Neutrophil (primary cell): ENCODE results near the gene XYLT1.

Experiments used
- H3K27ac ChIP-seq: fragments of 200-600 bp; sonication (generic); 2 replicates; pipeline ENCODE4 v1.5.1; 2016; ENCODE audit warnings: mild to moderate bottlenecking, moderate library complexity
- H3K27me3 ChIP-seq: fragments of 200-600 bp; sonication (generic); 2 replicates; pipeline ENCODE4 v1.6.0; 2016; ENCODE audit warnings: mild to moderate bottlenecking
- H3K36me3 ChIP-seq: fragments of 200-600 bp; sonication (generic); 2 replicates; pipeline ENCODE4 v1.5.1; 2017
- H3K4me1 ChIP-seq, 2 experiments: fragments of 200-600 bp in 1 of 2; sonication (generic) in 1 of 2; 1 replicate in 1 of 2; 2 replicates in 1 of 2; pipeline versions ENCODE4 v1.5.1 to v1.6.1; 2013 to 2016; ENCODE audit warnings: low read depth in 1 of 2, low read length in 1 of 2, mild to moderate bottlenecking in 1 of 2, moderate library complexity in 1 of 2; ENCODE audit not compliant: control insufficient read depth in 1 of 2, insufficient read depth in 1 of 2
- H3K4me3 ChIP-seq, 2 experiments: fragments of 200-600 bp in 1 of 2; sonication (generic) in 1 of 2; 1 replicate in 1 of 2; 2 replicates in 1 of 2; pipeline ENCODE4 v1.5.1; 2013 to 2016; ENCODE audit warnings: low read depth in 1 of 2, low read length in 1 of 2, mild to moderate bottlenecking in 1 of 2, moderate library complexity in 1 of 2
- H3K9me3 ChIP-seq: fragments of 200-600 bp; sonication (generic); 2 replicates; pipeline ENCODE4 v1.5.1; 2016
- CTCF ChIP-seq: fragments of 200-600 bp; sonication (generic); IDR thresholded peaks from 2 replicates; pipeline ENCODE4 v1.5.1; 2016; ENCODE audit warnings: antibody characterized with exemption

Gene XYLT1

GRCh38 chr16:17258077-17258599 is 212.6 kb downstream of the XYLT1 start:
- peaks cover 8% of the 10 kb centered on the region for H3K36me3 ChIP-seq
- no peak for TF ChIP-seq CTCF

GRCh38 chr16:17257426-17258023 is 213.2 kb downstream of the XYLT1 start:
- H3K9me3 ChIP-seq: no peaks in the 10 kb centered on the region
- H3K4me1 ChIP-seq: no peaks in the 10 kb centered on the region
- peaks cover 8% of the 10 kb centered on the region for H3K36me3 ChIP-seq
- no peaks in the 10 kb centered on the region for H3K27me3 ChIP-seq
- no peak overlapping the region for H3K4me3 ChIP-seq
- TF ChIP-seq CTCF: no peak
- H3K27ac ChIP-seq: no peak overlapping the region

More at GRCh38 chr16:17258077-17258599, 212.6 kb downstream of the XYLT1 start:
- Histone ChIP-seq H3K9me3 (no peaks in the 10 kb centered on the region), H3K27me3 (no peaks in the 10 kb centered on the region), H3K4me3 (no peak overlapping the region), H3K4me1 (no peaks in the 10 kb centered on the region), H3K27ac (no peak overlapping the region)

- H3K9me3 ChIP-seq: no peaks in the 10 kb centered on the region
- no peaks in the 10 kb centered on the region for H3K36me3 ChIP-seq
- H3K4me1 ChIP-seq: peaks cover 5 to 11% of the 10 kb centered on the region in 2 experiments
- no peak for TF ChIP-seq CTCF
- no peak overlapping the region for H3K27ac ChIP-seq
- H3K4me3 ChIP-seq: no peak overlapping the region
- H3K27me3 ChIP-seq: no peaks in the 10 kb centered on the region
These were observed 218.1 kb downstream of the XYLT1 start for GRCh38 chr16:17252701-17253100.

GRCh38 chr16:17252064-17252463 is 218.7 kb downstream of the XYLT1 start:
- TF ChIP-seq CTCF: no peak
- Histone ChIP-seq H3K9me3 (no peaks in the 10 kb centered on the region), H3K4me3 (no peak overlapping the region), H3K27me3 (no peaks in the 10 kb centered on the region), H3K4me1 (peaks cover 5 to 11% of the 10 kb centered on the region in 2 experiments), H3K27ac (no peak overlapping the region), H3K36me3 (no peaks in the 10 kb centered on the region)

- Histone ChIP-seq H3K36me3 (no peaks in the 10 kb centered on the region), H3K4me3 (no peak overlapping the region), H3K9me3 (no peaks in the 10 kb centered on the region), H3K27ac (no peak overlapping the region), H3K4me1 (peaks cover 5 to 11% of the 10 kb centered on the region in 2 experiments), H3K27me3 (no peaks in the 10 kb centered on the region)
- no peak for TF ChIP-seq CTCF
These were observed 219.3 kb downstream of the XYLT1 start for GRCh38 chr16:17251496-17251895.
